Sigmoid colon (tissue), 7 donors: ENCODE data around the gene ZNF883. TPM values are rescaled to one million over a fixed set of nuclear protein-coding genes. Genes with fewer than 3 reads are reported as not detected.

ENCODE experiments used
- DNase-seq: peaks from one replicate; pipeline ENCODE4 v3.0.0-alpha.2; 2019
- H3K27ac ChIP-seq, 4 donors: fragments of 200-600 bp; sonication (generic); one replicate each; pipeline ENCODE4 v1.5.1; 2016 to 2019; ENCODE audit warnings: mild to moderate bottlenecking in 1 of 4
- H3K27me3 ChIP-seq, 3 donors: fragments of 200-600 bp; sonication (generic); one replicate each; pipeline ENCODE4 v1.5.1; 2019; ENCODE audit warnings: mild to moderate bottlenecking in 1 of 3
- H3K36me3 ChIP-seq, 4 donors: fragments of 200-600 bp; sonication (generic); one replicate each; pipeline ENCODE4 v1.5.1; 2016 to 2019
- H3K4me1 ChIP-seq, 4 donors: fragments of 200-600 bp; sonication (generic); one replicate each; pipeline ENCODE4 v1.5.1; 2017 to 2019
- H3K4me3 ChIP-seq, 4 donors: fragments of 200-600 bp; sonication (generic); one replicate each; pipeline ENCODE4 v1.5.1; 2017 to 2019; ENCODE audit warnings: mild to moderate bottlenecking in 2 of 4, moderate library complexity in 1 of 4
- H3K9me3 ChIP-seq, 4 donors: fragments of 200-600 bp in 3 of 4; sonication (generic) in 3 of 4; one replicate each; pipeline versions ENCODE4 v1.5.1 to v1.6.1; 2013 to 2019
- EP300 ChIP-seq, 4 donors: sonication (generic); formaldehyde crosslinking; IDR thresholded peaks; one replicate each; pipeline ENCODE4 v1.6.1; 2017; ENCODE audit warnings: antibody characterized with exemption in 4 of 4
- POLR2A ChIP-seq, 2 donors: fragments of 450-650 bp; IDR thresholded peaks; one replicate each; pipeline ENCODE4 v1.6.1; 2016; ENCODE audit warnings: antibody characterized with exemption in 2 of 2, mild to moderate bottlenecking in 2 of 2, moderate library complexity in 2 of 2
- POLR2AphosphoS5 ChIP-seq, 4 donors: sonication (generic); formaldehyde crosslinking; IDR thresholded peaks; one replicate each; pipeline ENCODE4 v1.6.1; 2017; ENCODE audit warnings: antibody characterized with exemption in 4 of 4
- WGBS, 2 donors: extraction: QIAGEN DNeasy Blood & Tissue Kit; methylation state at CpG; one replicate each; pipeline ENCODE4 v1.1.7; 2013; 5-methylcytosine and 5-hydroxymethylcytosine counted together
- intact Hi-C: fragments of 100-400 bp; cut with DNase I; formaldehyde crosslinking; loops from one replicate; pipeline ENCODE4 v1.15.1; 2023
- polyA plus RNA-seq, 3 donors: library from polyadenylated mRNA; stranded (reverse); fragments of 200-250 nt; gene quantifications; one replicate each; pipeline ENCODE4 v1.2.3, GENCODE V29; 2013
- total RNA-seq, 4 donors: library from RNA; depleted of rRNA; stranded (reverse); fragments of >200 nt; gene quantifications; one replicate each; pipeline ENCODE4 v1.1.0, GENCODE V29; 2016
- TF ChIP-seq, protein P1 (sequence below), 4 experiments: fragments of 450-650 bp in 3 of 4; fragments of 200-600 bp in 1 of 4; IDR thresholded peaks; one replicate each; pipeline ENCODE4 v1.5.1; 2016 to 2019; ENCODE audit warnings: antibody characterized with exemption in 4 of 4, mild to moderate bottlenecking in 3 of 4, moderate library complexity in 2 of 4
- donor health status: healthy with polysubstance abuse.
- donor health status: Bipolar disorder and iron deficiency.
- donor health status: healthy.

Gene ZNF883
- total and polyA plus RNA-seq, 7 donors: 0.54 to 3.0 (median 1.2) TPM; not detected in 1

DNA sequence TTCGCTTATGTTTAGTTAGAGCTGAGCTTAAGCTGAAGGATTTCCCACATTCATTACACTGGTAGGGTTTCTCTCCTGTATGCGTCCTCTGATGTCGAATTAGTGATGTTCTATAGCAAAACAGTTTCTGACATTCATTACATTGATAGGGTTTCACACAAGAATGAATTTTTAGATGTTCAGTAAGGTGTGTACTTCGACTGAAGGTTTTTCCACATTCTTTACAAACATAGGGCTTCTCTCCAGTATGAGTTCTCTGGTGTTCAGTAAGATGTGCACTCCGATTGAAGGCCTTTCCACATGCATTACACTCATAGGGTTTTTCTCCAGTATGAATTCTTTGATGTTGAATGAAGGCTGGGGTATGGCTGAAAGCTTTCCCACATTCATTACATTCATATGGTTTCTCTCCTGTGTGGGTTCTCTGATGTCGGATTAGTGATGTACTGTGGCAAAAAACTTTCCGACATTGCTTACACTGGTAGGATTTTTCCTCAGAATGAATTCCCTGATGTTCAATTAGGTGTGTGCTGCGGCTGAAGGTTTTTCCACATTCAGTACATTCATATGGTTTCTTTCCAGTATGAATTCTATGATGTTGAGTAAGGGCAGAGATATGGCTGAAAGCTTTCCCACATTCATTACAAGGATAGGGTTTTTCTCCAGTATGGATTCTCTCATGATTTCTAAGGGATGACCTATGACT, 14.6 kb downstream of the ZNF883 start:
- intact Hi-C loops: loop anchor here (10.0 kb wide), 1 partner anchor 47 kb away; no protein-coding TSS in a partner anchor
- Histone ChIP-seq H3K27me3 (no peaks in the 10 kb centered on the region), H3K27ac (no peak overlapping the region), H3K9me3 (peaks cover 28 to 76% (median 38%) of the 10 kb centered on the region in 4 donors), H3K36me3 (peaks cover 8 to 35% (median 17%) of the 10 kb centered on the region in 4 donors), H3K4me3 (no peak overlapping the region), H3K4me1 (no peaks in the 10 kb centered on the region)
- 93 to 94% methylated on average over 8 of the region's 8 CpGs for WGBS, 2 donors
- DNase-seq: no peak
- TF ChIP-seq EP300 (IDR thresholded peaks at IDR 0.05): no peak
- TF ChIP-seq, protein P1, sequence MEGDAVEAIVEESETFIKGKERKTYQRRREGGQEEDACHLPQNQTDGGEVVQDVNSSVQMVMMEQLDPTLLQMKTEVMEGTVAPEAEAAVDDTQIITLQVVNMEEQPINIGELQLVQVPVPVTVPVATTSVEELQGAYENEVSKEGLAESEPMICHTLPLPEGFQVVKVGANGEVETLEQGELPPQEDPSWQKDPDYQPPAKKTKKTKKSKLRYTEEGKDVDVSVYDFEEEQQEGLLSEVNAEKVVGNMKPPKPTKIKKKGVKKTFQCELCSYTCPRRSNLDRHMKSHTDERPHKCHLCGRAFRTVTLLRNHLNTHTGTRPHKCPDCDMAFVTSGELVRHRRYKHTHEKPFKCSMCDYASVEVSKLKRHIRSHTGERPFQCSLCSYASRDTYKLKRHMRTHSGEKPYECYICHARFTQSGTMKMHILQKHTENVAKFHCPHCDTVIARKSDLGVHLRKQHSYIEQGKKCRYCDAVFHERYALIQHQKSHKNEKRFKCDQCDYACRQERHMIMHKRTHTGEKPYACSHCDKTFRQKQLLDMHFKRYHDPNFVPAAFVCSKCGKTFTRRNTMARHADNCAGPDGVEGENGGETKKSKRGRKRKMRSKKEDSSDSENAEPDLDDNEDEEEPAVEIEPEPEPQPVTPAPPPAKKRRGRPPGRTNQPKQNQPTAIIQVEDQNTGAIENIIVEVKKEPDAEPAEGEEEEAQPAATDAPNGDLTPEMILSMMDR (IDR thresholded peaks at IDR 0.05): no peak
- TF ChIP-seq POLR2A (IDR thresholded peaks at IDR 0.05): no peak
- no peak for TF ChIP-seq POLR2AphosphoS5 (IDR thresholded peaks at IDR 0.05)

DNA sequence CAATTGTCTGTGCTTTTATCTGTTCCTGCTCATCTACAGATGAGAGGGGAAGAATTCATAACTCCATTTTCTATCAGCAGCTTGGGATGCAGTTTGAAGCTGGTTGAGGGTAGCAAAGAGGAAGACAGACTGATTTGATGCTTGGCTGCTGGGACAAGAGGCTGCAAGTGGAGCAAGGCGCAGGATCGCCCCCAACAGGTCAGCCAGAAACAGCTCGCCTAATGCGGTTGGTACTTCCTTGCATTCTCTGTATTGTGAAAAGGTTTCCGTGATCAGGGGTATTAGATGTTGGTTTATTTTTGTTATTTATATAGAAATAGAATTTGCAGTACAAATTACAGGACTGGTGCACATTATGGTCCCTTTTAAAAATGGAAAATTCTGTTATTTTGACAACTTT, 40.6 kb downstream of the ZNF883 start:
- Histone ChIP-seq H3K27ac (no peak overlapping the region), H3K36me3 (no peaks in the 10 kb centered on the region), H3K9me3 (no peaks in the 10 kb centered on the region), H3K4me1 (no peaks in the 10 kb centered on the region), H3K4me3 (no peak overlapping the region), H3K27me3 (no peaks in the 10 kb centered on the region)
- intact Hi-C loops: no loop called here
- WGBS, 2 donors: 16 to 35% methylated on average over 5 of the region's 5 CpGs
- TF ChIP-seq, protein P1 (IDR thresholded peaks at IDR 0.05): no peak
- TF ChIP-seq EP300 (IDR thresholded peaks at IDR 0.05) (no peak), POLR2A (IDR thresholded peaks at IDR 0.05) (no peak), POLR2AphosphoS5 (IDR thresholded peaks at IDR 0.05) (no peak)
- no peak for DNase-seq

DNA sequence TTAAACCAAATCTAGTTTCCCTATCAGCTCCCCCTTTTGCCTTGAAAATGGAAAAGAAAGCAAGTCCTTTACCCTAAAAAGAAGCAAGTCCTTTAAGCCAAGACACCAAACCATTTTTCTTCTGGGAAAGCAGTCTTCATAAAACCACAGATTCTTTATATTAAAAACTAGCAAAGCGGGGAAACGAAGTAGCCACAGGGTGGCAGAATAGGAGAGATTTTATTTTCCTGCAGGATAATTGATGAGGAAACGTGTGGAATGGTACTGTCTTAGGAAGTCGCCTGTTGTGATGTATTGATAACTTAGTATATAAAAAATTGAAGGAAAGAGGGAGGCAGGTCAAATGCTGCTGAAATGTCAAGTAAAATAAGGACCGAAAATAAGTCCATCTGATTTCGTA, 41.1 kb downstream of the ZNF883 start:
- intact Hi-C loops: no loop called here

DNA sequence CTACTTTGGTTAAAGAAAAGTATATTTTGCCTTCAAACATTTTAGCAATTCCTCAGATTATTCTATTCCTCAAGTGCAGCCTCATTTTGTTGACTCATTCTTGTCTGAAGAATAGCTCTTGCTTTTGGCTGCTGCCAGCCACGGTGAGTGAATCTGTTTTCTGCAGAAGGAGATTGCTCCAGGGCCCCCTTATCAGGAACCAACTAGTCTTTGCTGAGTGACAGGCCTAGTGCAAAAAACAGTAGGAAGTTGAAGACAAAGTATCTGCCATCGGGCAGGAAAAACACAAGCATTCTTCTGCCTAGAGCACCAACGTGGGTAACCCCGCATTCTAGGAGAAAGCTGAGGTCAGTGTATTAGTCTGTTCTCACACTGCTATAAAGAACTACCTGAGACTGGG, 42.3 kb downstream of the ZNF883 start:
- TF ChIP-seq POLR2A (IDR thresholded peaks at IDR 0.05) (no peak), EP300 (IDR thresholded peaks at IDR 0.05) (no peak), POLR2AphosphoS5 (IDR thresholded peaks at IDR 0.05) (no peak)
- TF ChIP-seq, protein P1 (IDR thresholded peaks at IDR 0.05): no peak
- no peak overlapping the region for H3K27ac ChIP-seq
- no peaks in the 10 kb centered on the region for H3K36me3 ChIP-seq
- no peak overlapping the region for H3K4me3 ChIP-seq
- intact Hi-C loops: no loop called here
- no peaks in the 10 kb centered on the region for H3K9me3 ChIP-seq
- H3K27me3 ChIP-seq: no peaks in the 10 kb centered on the region
- DNase-seq: no peak
- no peaks in the 10 kb centered on the region for H3K4me1 ChIP-seq
- WGBS, 2 donors: 39 to 65% methylated on average over 4 of the region's 4 CpGs

More for the DNA sequence above, 41.1 kb downstream of the ZNF883 start:
- H3K27ac ChIP-seq: no peak overlapping the region
- 48 to 70% methylated on average over 6 of the region's 6 CpGs for WGBS, 2 donors
- DNase-seq: no peak
- no peaks in the 10 kb centered on the region for H3K9me3 ChIP-seq
- TF ChIP-seq POLR2A (IDR thresholded peaks at IDR 0.05): no peak
- TF ChIP-seq, protein P1 (IDR thresholded peaks at IDR 0.05): no peak
- TF ChIP-seq POLR2AphosphoS5 (IDR thresholded peaks at IDR 0.05): no peak
- TF ChIP-seq EP300 (IDR thresholded peaks at IDR 0.05): no peak
- H3K27me3 ChIP-seq: no peaks in the 10 kb centered on the region
- no peaks in the 10 kb centered on the region for H3K4me1 ChIP-seq
- no peaks in the 10 kb centered on the region for H3K36me3 ChIP-seq
- no peak overlapping the region for H3K4me3 ChIP-seq
